GM12878 (cell line): ENCODE results near the gene RNASE9. TPM values are rescaled to one million over a fixed set of nuclear protein-coding genes. Genes with fewer than 3 reads are reported as not detected.
A peak's percentile ranks its signal among the peaks of the same experiment; 100 is the strongest.

ENCODE experiments used
- ASH2L ChIP-seq: fragments of 300-600, 200-600 bp; sonication (generic); IDR thresholded peaks from 2 replicates; pipeline ENCODE4 v1.6.1; 2017; ENCODE audit warnings: low read depth, mild to moderate bottlenecking, borderline replicate concordance
- CHD1 ChIP-seq: IDR thresholded peaks from 2 replicates; pipeline ENCODE4 v1.6.1; 2012; ENCODE audit warnings: low read depth, low read length, improper control_type of control experiment
- ESRRA ChIP-seq: IDR thresholded peaks from 2 replicates; pipeline ENCODE4 v1.6.1; 2012; ENCODE audit warnings: mild to moderate bottlenecking, low read length, improper control_type of control experiment
- FOXM1 ChIP-seq: IDR thresholded peaks from 2 replicates; pipeline ENCODE4 v1.6.1; 2012; ENCODE audit warnings: low read depth, mild to moderate bottlenecking, inconsistent platforms, low read length, moderate library complexity
- GABPA ChIP-seq: IDR thresholded peaks from 2 replicates; pipeline ENCODE4 v1.6.1; 2014; ENCODE audit warnings: antibody characterized with exemption, low read depth, mild to moderate bottlenecking, inconsistent platforms
- HCFC1 ChIP-seq: fragments of 150-350 bp; IDR thresholded peaks from 2 replicates; pipeline ENCODE4 v1.6.1; 2014; ENCODE audit warnings: low read length
- IKZF1 ChIP-seq: fragments of 450-650 bp; conservative IDR thresholded peaks from 2 replicates; pipeline ENCODE4 v1.6.1; 2017; ENCODE audit warnings: antibody characterized with exemption, mild to moderate bottlenecking
- IRF4 ChIP-seq: IDR thresholded peaks from 2 replicates; pipeline ENCODE4 v1.6.1; 2011; ENCODE audit warnings: low read depth, low read length
- KLF5 ChIP-seq: fragments of 450-650 bp; IDR thresholded peaks from 2 replicates; pipeline ENCODE4 v1.6.1; 2014; ENCODE audit warnings: mild to moderate bottlenecking; ENCODE audit not compliant: partially characterized antibody
- MEF2B ChIP-seq: fragments of 450-650 bp; IDR thresholded peaks from 2 replicates; pipeline ENCODE4 v1.6.1; 2018; ENCODE audit warnings: mild to moderate bottlenecking, moderate library complexity; ENCODE audit not compliant: partially characterized antibody, poor library complexity, severe bottlenecking
- MXI1 ChIP-seq: fragments of 150-350 bp; IDR thresholded peaks from 2 replicates; pipeline ENCODE4 v1.6.1; 2011; ENCODE audit warnings: low read depth, mild to moderate bottlenecking, inconsistent platforms, low read length, improper control_type of control experiment
- MYC ChIP-seq: IDR thresholded peaks from 2 replicates; pipeline ENCODE4 v1.6.1; 2011; ENCODE audit warnings: mild to moderate bottlenecking, low read length, moderate library complexity, inconsistent platforms; ENCODE audit not compliant: insufficient read depth, insufficient replicate concordance, insufficient read length, severe bottlenecking
- NKRF ChIP-seq: fragments of 450-650 bp; conservative IDR thresholded peaks from 2 replicates; pipeline ENCODE4 v1.6.1; 2017; ENCODE audit warnings: mild to moderate bottlenecking, moderate library complexity
- PKNOX1 ChIP-seq: fragments of 450-650 bp; IDR thresholded peaks from 2 replicates; pipeline ENCODE4 v1.6.1; 2016; ENCODE audit warnings: mild to moderate bottlenecking
- RAD51 ChIP-seq: fragments of 450-650 bp; IDR thresholded peaks from 2 replicates; pipeline ENCODE4 v1.6.1; 2016; ENCODE audit warnings: moderate library complexity, mild to moderate bottlenecking, inconsistent platforms
- SKIL ChIP-seq: fragments of 450-650 bp; IDR thresholded peaks from 2 replicates; pipeline ENCODE4 v1.6.1; 2017; ENCODE audit warnings: mild to moderate bottlenecking, low read depth, inconsistent platforms; ENCODE audit not compliant: poor library complexity, severe bottlenecking
- SMAD5 ChIP-seq: IDR thresholded peaks from 2 replicates; pipeline ENCODE4 v1.6.1; 2016; ENCODE audit warnings: antibody characterized with exemption, low read depth
- SREBF2 ChIP-seq: IDR thresholded peaks from 2 replicates; pipeline ENCODE4 v1.6.1; 2012; ENCODE audit warnings: mild to moderate bottlenecking, low read length
- TAF1 ChIP-seq: IDR thresholded peaks from 2 replicates; pipeline ENCODE4 v1.6.1; 2011; ENCODE audit warnings: mild to moderate bottlenecking, low read depth, low read length, borderline replicate concordance
- WRNIP1 ChIP-seq: IDR thresholded peaks from 2 replicates; pipeline ENCODE4 v1.6.1; 2011; ENCODE audit warnings: low read depth, low read length, improper control_type of control experiment, borderline replicate concordance
- YBX1 ChIP-seq: fragments of 450-650 bp; IDR thresholded peaks from 2 replicates; pipeline ENCODE4 v1.6.1; 2016; ENCODE audit warnings: antibody characterized with exemption
- ZNF384 ChIP-seq: IDR thresholded peaks from 2 replicates; pipeline ENCODE4 v1.6.1; 2012; ENCODE audit warnings: low read depth, mild to moderate bottlenecking, low read length, improper control_type of control experiment, borderline replicate concordance
- ZNF622 ChIP-seq: fragments of 450-650 bp; IDR thresholded peaks from 2 replicates; pipeline ENCODE4 v1.6.1; 2017; ENCODE audit warnings: mild to moderate bottlenecking, inconsistent platforms
- polyA plus RNA-seq, 11 experiments: library from polyadenylated mRNA; depleted of rRNA in 4 of 11; unstranded in 6 of 11; stranded (reverse) in 5 of 11; fragments of >200 nt; fragmentation: Nextera tagmentation in 4 of 11; fragmentation: Illumina TruSeq in 1 of 11; extraction: Ambion mirVana in 4 of 11; extraction: Trizol in 1 of 11; gene quantifications; 1 replicate in 1 of 11; 2 replicates in 10 of 11; pipeline versions ENCODE4 v1.2.1 to v1.2.3, GENCODE V29; 2011 to 2016; ENCODE audit warnings: inconsistent platforms in 2 of 11, missing spikeins in 2 of 11, low read depth in 1 of 11
- total RNA-seq, 4 experiments: library from RNA; depleted of rRNA in 3 of 4; stranded (reverse); fragments of >200 nt in 3 of 4; fragmentation: Illumina TruSeq in 1 of 4; extraction: Trizol in 1 of 4; gene quantifications; 2 replicates each; pipeline versions ENCODE4 v1.2.1 to v1.2.3, GENCODE V29; 2013 to 2021

RNASE9 gene
- total and polyA plus RNA-seq, 10 of the 15 experiments (the other 5 are each of a cell fraction or from before 2014, with no cell fraction given) = not detected

- TF ChIP-seq IRF4 = peak; percentile 21; the same call in 1 of the 2 replicates
- TF ChIP-seq ASH2L = 0 out of 2 replicates have a peak, but pooled peaks have one; percentile 68
- no peak for TF ChIP-seq MXI1
- no peak for TF ChIP-seq WRNIP1
- TF ChIP-seq ZNF622 = no peak
- TF ChIP-seq MYC = no peak
- no peak for TF ChIP-seq YBX1
- peak; percentile 78 for TF ChIP-seq FOXM1
- 0 out of 2 replicates have a peak, but pooled peaks have one; percentile 67 for TF ChIP-seq CHD1
- TF ChIP-seq SREBF2 = peak; percentile 93
- TF ChIP-seq TAF1 = 0 out of 2 replicates have a peak, but pooled peaks have one; percentile 31
- TF ChIP-seq HCFC1 = no peak
- TF ChIP-seq IKZF1 = peak; percentile 70; the same call in 1 of the 2 replicates
- no peak for TF ChIP-seq SMAD5
- TF ChIP-seq NKRF = peak; percentile 22; the same call in 1 of the 2 replicates
- no peak for TF ChIP-seq MEF2B
- TF ChIP-seq PKNOX1 = 0 out of 2 replicates have a peak, but pooled peaks have one; percentile 17
- TF ChIP-seq ZNF384 = no peak
- TF ChIP-seq GABPA = 0 out of 2 replicates have a peak, but pooled peaks have one; percentile 46
- peak; percentile 23; the same call in 1 of the 2 replicates for TF ChIP-seq RAD51
- no peak for TF ChIP-seq KLF5
- peak; percentile 30 for TF ChIP-seq SKIL
- no peak for TF ChIP-seq ESRRA
Measured at GRCh38 chr14:20609215-20610001, 48.6 kb upstream of the RNASE9 start (continued).
